Measurements from ENCODE around the gene SETDB1. TPM values are rescaled to one million over a fixed set of nuclear protein-coding genes. Genes with fewer than 3 reads are reported as not detected.

Gene SETDB1
- total and polyA plus RNA-seq, 2 of the 13 experiments (the other 11 are each of a cell fraction or from before 2014, with no cell fraction given), result 33.1 to 34.6 TPM

DNA sequence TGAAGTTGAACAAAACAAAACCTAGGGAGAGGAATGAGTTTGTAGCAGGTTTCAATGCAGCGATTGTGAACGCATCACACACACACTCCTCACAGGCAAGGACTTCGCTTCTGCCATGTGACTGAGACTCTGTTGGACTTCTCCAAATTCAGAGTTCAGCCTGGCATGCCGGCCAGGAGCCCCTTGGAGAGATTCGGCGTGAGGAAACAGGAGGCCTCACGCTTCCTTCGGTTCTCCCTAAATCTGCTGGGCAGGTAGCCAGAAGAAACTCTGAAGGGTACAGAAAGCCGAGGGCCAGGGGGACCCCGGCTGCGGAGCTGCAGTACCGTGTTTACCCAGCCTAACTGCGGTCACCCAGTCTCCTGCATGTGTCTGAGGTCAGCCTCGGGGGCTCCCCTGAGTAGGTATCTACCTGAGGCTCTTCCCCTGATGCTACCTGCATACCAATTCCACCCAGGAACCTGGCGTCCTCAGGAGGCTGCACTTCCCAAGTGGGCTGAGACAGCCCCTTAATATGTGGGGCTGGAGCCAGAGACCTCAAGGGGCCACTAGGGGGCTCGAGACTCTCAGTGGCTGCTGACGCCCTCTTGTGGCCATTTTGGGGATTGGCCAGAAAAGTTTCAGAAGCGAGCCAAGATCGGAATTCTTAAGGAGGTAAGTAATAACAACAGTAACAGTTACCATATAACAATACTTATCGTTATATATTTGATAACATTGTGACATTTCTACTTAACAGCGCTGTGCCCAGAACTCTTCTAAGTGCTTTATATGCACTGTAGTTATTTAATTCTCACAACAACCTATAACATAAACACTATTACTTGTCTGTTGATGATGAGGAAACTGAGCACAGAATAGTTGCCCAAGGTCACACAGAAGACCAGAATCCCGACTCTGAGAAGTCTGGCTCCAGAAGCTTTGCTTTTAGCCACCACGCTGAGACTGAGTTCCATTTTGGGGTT, 53.2 kb downstream of the SETDB1 start (continued):
- TF ChIP-seq MYC (CRISPR knock-in tag; IDR thresholded peaks at IDR 0.05; ENCODE audit: borderline replicate concordance) (peak; percentile 35), ZNF629 (CRISPR knock-in tag; conservative IDR thresholded peaks at IDR 0.05) (no peak), MTA3 (CRISPR knock-in tag; IDR thresholded peaks at IDR 0.05) (no peak), ZNF883 (CRISPR knock-in tag; IDR thresholded peaks at IDR 0.05; ENCODE audit: not compliant biosample characterization) (no peak), HNF4G (IDR thresholded peaks at IDR 0.05; ENCODE audit: borderline replicate concordance, low read depth, low read length) (no peak), HNF4G (CRISPR knock-in tag; IDR thresholded peaks at IDR 0.05; ENCODE audit: borderline replicate concordance, low read depth) (no peak), TBX3 (IDR thresholded peaks at IDR 0.05; ENCODE audit: borderline replicate concordance) (no peak), SNAPC2 (CRISPR knock-in tag; IDR thresholded peaks at IDR 0.05) (no peak), SRY (CRISPR knock-in tag; IDR thresholded peaks at IDR 0.05) (0 out of 2 replicates have a peak, but pooled peaks have one; percentile 49), EHMT2 (IDR thresholded peaks at IDR 0.05; ENCODE audit: borderline replicate concordance, low read depth, low read length) (no peak), HNRNPH1 (optimal IDR thresholded peaks at IDR 0.05; ENCODE audit: low read depth, low read length) (no peak), ZNF839 (CRISPR knock-in tag; IDR thresholded peaks at IDR 0.05; ENCODE audit: borderline replicate concordance) (no peak), ZNF775 (CRISPR knock-in tag; IDR thresholded peaks at IDR 0.05; ENCODE audit: borderline replicate concordance) (no peak), EP300 (IDR thresholded peaks at IDR 0.05; ENCODE audit: low read depth in 2 of 2, low read length in 2 of 2) (peak in 1 of 2 experiments; percentile 42; a peak in 1 of 4 replicates), EP300 (CRISPR knock-in tag; IDR thresholded peaks at IDR 0.05; ENCODE audit: borderline replicate concordance) (peak; percentile 22; the same call in 1 of the 2 replicates), NCOA5 (CRISPR knock-in tag; IDR thresholded peaks at IDR 0.05) (no peak), ZSCAN12 (CRISPR knock-in tag; IDR thresholded peaks at IDR 0.05) (no peak), ZFP37 (CRISPR knock-in tag; IDR thresholded peaks at IDR 0.05; ENCODE audit: borderline replicate concordance) (no peak), MED8 (CRISPR knock-in tag; IDR thresholded peaks at IDR 0.05; ENCODE audit: insufficient replicate concordance) (no peak), MTA1 (CRISPR knock-in tag; IDR thresholded peaks at IDR 0.05; ENCODE audit: borderline replicate concordance) (no peak), ZNF33A (CRISPR knock-in tag; IDR thresholded peaks at IDR 0.05; ENCODE audit: borderline replicate concordance) (no peak), GABPA (IDR thresholded peaks at IDR 0.05; ENCODE audit: low read depth, low read length) (no peak), GABPA (CRISPR knock-in tag; IDR thresholded peaks at IDR 0.05; ENCODE audit: low read depth) (peak; percentile 46; the same call in 1 of the 2 replicates)
- TF ChIP-seq, protein P1, sequence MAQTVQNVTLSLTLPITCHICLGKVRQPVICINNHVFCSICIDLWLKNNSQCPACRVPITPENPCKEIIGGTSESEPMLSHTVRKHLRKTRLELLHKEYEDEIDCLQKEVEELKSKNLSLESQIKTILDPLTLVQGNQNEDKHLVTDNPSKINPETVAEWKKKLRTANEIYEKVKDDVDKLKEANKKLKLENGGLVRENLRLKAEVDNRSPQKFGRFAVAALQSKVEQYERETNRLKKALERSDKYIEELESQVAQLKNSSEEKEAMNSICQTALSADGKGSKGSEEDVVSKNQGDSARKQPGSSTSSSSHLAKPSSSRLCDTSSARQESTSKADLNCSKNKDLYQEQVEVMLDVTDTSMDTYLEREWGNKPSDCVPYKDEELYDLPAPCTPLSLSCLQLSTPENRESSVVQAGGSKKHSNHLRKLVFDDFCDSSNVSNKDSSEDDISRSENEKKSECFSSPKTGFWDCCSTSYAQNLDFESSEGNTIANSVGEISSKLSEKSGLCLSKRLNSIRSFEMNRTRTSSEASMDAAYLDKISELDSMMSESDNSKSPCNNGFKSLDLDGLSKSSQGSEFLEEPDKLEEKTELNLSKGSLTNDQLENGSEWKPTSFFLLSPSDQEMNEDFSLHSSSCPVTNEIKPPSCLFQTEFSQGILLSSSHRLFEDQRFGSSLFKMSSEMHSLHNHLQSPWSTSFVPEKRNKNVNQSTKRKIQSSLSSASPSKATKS (CRISPR knock-in tag; IDR thresholded peaks at IDR 0.05), result no peak
- TF ChIP-seq, protein P2, sequence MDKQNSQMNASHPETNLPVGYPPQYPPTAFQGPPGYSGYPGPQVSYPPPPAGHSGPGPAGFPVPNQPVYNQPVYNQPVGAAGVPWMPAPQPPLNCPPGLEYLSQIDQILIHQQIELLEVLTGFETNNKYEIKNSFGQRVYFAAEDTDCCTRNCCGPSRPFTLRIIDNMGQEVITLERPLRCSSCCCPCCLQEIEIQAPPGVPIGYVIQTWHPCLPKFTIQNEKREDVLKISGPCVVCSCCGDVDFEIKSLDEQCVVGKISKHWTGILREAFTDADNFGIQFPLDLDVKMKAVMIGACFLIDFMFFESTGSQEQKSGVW (CRISPR knock-in tag; IDR thresholded peaks at IDR 0.05; ENCODE audit: borderline replicate concordance), result no peak
- TF ChIP-seq, protein P3, sequence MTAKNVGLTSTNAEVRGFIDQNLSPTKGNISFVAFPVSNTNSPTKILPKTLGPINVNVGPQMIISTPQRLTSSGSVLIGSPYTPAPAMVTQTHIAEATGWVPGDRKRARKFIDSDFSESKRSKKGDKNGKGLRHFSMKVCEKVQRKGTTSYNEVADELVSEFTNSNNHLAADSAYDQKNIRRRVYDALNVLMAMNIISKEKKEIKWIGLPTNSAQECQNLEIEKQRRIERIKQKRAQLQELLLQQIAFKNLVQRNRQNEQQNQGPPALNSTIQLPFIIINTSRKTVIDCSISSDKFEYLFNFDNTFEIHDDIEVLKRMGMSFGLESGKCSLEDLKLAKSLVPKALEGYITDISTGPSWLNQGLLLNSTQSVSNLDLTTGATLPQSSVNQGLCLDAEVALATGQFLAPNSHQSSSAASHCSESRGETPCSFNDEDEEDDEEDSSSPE (CRISPR knock-in tag; IDR thresholded peaks at IDR 0.05), result peak; percentile 14; the same call in 1 of the 2 replicates
